ENCODE results near the gene COL5A2. TPM values are rescaled to one million over a fixed set of nuclear protein-coding genes. Genes with fewer than 3 reads are reported as not detected.

COL5A2 gene
- total RNA-seq = 1 to 10 TPM in 1 of 2 experiments, under 1 TPM in 1; 0.60 to 1.1 TPM

GRCh38 chr2:189179570-189179950, at the start of gene COL5A2:
COL5A2 (minus strand) TSS chr2:189179761; CDS start chr2:189179604, 157 bp downstream.

Small RNA genes within 50 kb of the gene (microRNA-seq; reads per million reads assigned to microRNA genes)
- gene MIR3129 (ENCODE audit: borderline microRNAs expressed, borderline replicate concordance) (not detected), gene MIR3606 (ENCODE audit: borderline microRNAs expressed, borderline replicate concordance) (not detected)

Other genes starting within 250 kb of the COL5A2 start
- gene COL3A1, start 205.4 kb downstream of the COL5A2 start, total RNA-seq = under 1 TPM in 1 of 2 experiments, not detected in 1; 0.51 TPM